GM18505 (cell line): ENCODE measurements around the gene GPHN.
"Not testable (repeated sequence)": the region's sequence is repeated elsewhere in the genome, so short reads cannot be mapped to it uniquely, and the experiment has no call there.

Experiments
- ATAC-seq: cut with Tn5 transposase; IDR thresholded peaks from one replicate; pipeline ENCODE4 v1.9.1; 2021; ENCODE audit not compliant: unreplicated experiment
- POLR2A ChIP-seq: IDR thresholded peaks from 4 replicates; pipeline ENCODE4 v1.6.1; 2011; ENCODE audit warnings: borderline replicate concordance; ENCODE audit not compliant: insufficient read depth, insufficient read length; ENCODE audit errors: extremely low read depth

Gene GPHN

DNA sequence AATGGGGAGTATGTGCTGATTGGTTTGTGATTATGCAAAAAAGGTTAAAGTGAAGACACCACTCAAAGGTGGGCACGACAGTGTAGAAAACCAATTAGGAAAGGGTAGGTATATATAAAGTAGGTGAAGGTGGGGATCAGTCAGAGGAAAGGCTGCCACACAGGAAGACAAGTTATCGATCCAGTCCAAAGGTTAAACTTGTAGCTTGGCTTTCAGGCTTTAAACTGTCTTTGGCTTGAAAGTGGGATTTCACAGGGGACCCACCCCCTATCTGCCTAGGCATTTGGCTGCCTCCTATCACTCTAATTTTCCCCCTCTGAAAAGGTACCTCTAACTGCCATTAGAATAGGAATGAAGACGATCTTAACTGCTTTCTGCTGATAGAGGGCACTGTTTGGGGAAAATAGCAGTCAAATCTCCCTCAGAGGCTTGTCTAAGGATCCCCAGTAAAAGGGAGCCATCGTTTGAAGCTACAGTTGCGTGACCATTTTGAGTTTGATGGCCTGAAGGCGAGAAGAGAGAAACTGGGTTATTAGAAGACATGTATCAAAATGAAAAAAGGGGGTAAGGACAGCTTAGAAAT, 250.2 kb downstream of the GPHN start:
- TF ChIP-seq POLR2A: no peak

DNA sequence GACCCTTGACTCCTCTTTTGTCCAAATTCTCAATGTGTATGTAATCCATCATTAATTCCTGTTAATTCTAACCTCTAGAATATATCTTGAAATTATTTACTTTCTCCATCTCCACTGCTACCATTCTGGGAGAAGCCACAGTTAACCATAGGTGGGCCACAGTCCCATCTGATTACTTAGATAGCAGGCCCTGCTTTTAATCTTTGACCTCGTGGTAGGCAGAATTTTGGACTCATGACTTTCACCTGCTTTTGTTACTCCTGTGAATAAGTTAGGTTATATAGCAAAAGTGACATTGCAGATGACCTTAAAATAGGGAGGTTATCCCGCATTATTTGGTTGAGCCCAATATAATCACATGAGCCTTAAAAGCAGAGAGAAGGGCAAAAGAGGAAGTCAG, 264.2 kb downstream of the GPHN start:
- no peak for ATAC-seq
- TF ChIP-seq POLR2A: no peak

More for the DNA sequence above, 250.2 kb downstream of the GPHN start:
- ATAC-seq: no peak

DNA sequence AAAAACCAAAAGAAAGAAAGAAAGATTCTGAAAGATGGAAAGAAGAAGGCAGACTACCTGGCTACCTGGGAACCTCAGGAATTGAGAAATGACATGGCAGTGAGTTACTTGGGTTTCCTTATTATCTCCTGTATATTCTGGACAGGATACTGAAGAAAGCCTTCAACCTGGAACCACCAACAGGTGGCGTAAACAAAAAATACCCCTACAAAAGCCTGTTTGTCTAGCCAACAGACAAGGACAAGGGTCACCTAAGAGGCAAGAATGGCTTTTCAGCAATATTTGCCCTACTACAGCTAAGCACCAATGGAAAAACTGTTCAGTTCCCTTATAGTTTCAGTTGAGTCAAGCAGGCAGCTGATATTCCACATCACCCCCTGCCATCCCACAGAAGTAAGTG, 274.9 kb downstream of the GPHN start:
- TF ChIP-seq POLR2A: no peak
- ATAC-seq: no peak

DNA sequence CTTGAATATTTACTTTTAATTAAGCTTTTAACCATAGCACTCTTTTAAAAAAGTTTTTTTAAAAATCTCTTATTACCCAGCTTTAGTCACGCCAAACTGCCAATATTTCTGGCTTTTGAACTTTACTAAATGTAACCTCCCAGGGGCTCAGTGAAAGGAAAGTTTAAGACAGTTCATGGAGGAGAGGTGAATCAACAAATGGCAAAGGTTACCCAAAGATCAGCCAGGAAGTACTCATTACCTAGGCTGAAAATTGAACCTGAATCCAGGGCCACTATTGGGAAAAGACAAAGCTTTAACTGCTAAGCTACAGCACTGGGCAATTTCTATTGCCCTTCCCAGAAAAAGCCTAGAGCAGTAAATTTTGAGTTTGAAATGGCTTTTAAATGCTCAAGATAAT, 282.2 kb downstream of the GPHN start:
- no peak for TF ChIP-seq POLR2A
- ATAC-seq: no peak

DNA sequence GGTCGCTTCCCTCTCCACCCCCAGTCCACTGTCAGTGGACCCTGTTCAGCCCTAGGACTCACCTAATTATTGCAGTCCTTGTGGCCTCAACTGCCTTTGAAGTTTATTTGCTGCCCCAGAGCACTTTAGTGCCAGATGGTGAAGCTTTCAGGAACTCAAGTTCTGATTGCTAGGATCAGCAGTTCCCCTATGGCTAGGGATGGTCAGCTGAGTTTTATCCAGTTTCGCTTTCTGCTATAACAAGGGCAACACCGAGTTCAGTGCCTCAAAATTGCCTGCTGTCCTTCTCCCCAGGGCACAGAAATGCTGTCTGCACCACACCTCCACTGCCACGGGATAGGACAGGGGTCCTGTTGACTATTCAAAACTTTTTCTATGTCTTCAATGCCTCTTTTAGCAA, 295.0 kb downstream of the GPHN start:
- TF ChIP-seq POLR2A: no peak
- no peak for ATAC-seq

DNA sequence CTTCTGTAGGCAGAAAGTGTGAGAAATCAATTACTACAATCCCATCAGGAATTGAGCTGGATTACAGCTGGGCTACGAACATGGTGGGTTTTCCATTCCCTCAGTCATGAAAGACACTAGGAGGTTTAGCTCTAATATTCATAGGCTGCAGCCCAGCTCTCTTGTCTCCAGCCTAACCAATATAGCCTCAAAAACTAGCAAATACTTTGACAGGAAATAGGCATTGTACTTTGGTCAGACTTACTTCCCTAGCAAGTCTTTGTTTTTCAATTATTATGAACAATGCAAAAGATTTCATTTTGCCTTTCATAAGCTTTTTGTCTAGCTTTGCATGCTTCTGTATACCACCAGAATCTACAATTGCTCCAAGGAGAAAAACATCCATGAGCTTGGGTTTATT, 296.2 kb downstream of the GPHN start:
- no peak for TF ChIP-seq POLR2A
- ATAC-seq: no peak

DNA sequence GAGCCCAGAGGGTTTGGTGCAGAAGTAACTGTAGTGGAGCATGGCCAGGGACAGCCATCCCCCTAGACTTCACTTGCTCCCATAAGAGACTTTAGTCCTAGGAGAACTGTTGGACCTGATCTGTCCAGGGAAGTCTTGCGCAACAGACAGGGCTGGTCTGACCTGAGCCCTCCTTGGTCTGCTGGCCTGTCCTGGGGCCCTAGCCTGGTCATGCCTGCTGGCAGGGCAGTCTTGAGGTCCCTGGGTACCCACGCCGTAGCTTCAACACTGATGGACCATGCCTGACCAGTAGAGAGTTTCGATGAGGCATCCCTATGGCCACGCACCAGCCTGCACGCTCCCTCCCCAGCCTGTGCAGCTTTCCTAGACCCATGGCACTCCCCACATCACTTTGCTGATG, 305.7 kb downstream of the GPHN start:
- no peak for TF ChIP-seq POLR2A
- no peak for ATAC-seq

DNA sequence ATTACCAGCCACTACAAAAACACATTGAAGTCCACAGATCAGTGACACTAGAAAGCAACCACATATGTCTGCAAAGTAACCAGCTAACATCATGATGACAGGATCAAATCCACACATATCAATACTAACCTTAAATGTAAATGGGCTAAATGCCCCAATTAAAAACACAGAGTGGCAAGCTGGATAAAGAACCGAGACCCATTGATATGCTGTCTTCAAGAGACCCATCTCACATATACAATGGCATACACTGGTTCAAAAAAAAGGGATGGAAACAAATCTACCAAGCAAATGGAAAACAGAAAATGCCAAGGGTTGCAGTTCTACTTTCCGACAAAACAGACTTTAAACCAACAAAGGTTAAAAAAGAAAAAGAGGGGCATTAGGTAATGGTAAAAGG, 307.7 kb downstream of the GPHN start:
- no peak for ATAC-seq
- no peak for TF ChIP-seq POLR2A

DNA sequence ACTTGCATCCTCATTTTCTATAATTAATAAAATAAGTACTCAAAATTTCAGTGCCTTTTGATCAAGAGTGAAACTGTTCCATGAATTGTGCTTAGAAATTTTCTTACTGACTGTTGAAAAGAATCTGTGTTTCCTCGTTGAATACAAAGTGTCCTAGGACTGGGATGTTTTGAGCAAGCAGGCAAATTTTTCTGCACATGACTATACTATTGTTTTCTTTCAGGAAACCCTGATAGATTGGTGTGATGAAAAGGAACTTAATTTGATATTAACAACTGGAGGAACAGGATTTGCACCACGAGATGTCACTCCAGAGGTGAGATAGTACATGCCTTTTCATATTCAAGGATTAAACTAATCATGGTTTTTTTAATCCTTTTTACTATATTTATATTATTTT, 316.3 kb downstream of the GPHN start:
- no peak for ATAC-seq
- no peak for TF ChIP-seq POLR2A

DNA sequence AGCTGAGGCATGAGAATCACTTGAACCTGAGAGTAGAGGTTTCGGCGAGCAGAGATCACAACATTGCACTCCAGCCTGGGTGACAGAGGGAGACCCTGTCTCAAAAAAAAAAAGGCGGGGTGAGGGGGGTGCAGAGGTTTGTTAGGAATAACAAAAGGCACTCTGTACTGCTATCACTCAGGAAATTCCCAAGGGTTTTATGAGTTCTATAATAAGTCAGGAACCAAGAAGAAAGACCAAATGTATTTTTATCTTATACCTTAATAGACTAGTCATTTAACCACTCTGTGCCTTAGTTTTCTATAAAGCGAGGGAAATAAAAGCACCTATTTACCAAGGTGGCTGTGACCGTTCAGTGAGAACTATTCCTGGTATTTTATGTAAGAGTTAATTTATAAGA, 319.2 kb downstream of the GPHN start:
- ATAC-seq: no peak
- no peak for TF ChIP-seq POLR2A

DNA sequence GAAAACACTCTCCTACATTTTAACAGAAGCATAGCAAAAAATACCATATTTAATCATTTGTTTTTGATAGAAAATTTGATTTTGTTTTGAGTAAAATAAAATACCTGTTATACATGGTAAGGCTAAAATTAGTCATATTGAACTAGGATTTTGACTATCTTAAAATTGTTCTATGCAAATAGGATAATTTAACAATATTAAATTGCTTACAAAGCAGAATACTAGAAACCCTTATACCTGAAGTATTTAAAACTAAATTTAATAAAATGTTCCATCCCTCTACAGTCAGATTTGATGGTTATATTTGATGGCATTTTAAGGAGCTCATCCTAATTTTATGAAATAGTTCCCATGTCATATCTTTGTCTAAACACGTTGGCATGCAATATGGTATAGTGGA, 323.2 kb downstream of the GPHN start:
- no peak for ATAC-seq

DNA sequence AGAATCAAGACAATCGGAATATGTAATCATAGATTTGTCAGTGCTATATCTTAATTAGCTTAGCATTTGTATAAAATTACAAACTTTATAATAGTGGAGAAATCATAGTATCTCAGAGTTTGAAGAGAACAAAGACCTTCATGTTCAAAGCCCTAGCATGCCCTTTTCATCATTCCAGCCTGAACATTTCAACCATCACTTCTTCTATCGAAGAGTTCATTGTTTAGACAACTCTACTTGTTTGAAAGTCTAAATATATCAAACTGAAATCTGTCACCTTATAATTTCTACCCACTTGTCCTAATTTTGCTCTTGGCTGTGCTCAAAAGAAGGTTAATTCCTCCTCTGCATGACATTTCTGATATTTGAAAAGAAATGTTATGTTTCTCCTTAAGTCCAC, 325.9 kb downstream of the GPHN start:
- ATAC-seq: no peak
- no peak for TF ChIP-seq POLR2A

More for the DNA sequence above, 323.2 kb downstream of the GPHN start:
- no peak for TF ChIP-seq POLR2A

DNA sequence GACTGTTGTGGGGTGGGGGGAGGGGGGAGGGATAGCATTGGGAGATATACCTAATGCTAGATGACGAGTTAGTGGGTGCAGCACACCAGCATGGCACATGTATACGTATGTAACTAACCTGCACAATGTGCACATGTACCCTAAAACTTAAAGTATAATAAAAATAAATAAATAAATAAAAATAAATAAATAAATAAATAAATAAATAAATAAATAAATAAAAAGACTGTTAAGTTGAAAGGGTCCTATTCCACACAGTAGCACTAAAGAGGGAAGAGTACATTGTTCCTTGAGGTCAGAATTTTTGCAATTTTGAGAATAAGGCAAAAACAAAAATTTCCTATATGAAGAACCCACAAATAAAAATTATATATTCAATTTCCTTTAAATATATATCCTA, 329.5 kb downstream of the GPHN start:
- not testable (repeated sequence) for ATAC-seq

DNA sequence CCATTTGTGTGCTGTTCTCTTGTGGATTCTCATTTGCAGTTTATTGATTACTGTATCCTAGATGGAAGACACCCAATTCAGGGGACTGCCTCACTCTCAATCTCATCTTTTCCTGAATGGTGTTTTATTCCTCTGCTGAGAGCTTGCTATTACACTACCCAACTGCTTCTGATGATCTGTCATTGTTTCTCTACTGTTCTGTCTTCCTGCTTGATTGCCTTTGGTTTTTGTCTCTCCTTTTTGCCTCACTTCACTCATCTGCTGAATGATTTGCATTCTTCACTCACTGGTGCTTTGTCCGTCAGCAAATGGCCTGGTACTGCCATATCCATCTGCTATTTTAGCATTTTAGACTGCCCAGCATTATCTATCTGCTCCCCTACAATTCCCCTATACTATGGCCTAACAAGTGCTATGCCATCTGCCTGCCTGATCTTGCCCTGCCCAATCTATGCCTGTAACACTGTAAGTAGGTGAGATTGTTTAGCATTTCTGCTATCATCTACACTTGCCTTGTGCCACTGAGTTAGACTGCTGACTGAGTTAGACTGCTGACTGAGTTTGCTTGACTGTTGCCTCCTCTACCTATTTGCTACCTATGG, 335.1 kb downstream of the GPHN start:
- ATAC-seq: no peak
- no peak for TF ChIP-seq POLR2A
